HepG2 (cell line): Measurements from ENCODE around the gene GPC6. TPM values are rescaled to one million over a fixed set of nuclear protein-coding genes. Genes with fewer than 3 reads are reported as not detected.

Experiments
- ATAC-seq: fragments of 200-7000 bp; cut with Tn5 transposase; 3 replicates; pipeline ENCODE4 v1.9.1; 2020; ENCODE audit warnings: mild to moderate bottlenecking, moderate library complexity
- BruUV-seq: library from RNA; stranded (reverse); fragments of 400-500 nt; replicated peaks from 2 replicates; lab custom pipeline; 2021; lab: Mats Ljungman, UMichigan
- CTCF ChIA-PET: fragments of 300-600 bp; formaldehyde crosslinking; extraction: SDS; loops from one replicate; lab custom pipeline; 2021; ENCODE audit warnings: low total read pairs, inconsistent platforms, low intra/inter-chr PET ratio; lab: Yijun Ruan, JAX
- POLR2A ChIA-PET: fragments of 350-600 bp; sonication (Branson Sonifier 250); formaldehyde crosslinking; loops from one replicate; lab custom pipeline; 2020; ENCODE audit warnings: antibody characterized with exemption, inconsistent platforms; lab: Yijun Ruan, JAX
- DNase-seq: peaks from one replicate; pipeline ENCODE4 v3.0.0-alpha.2; 2015; ENCODE audit warnings: low spot score
- FAIRE-seq: peaks from 3 replicates; lab custom pipeline; 2011; peaks lifted over from hg19 to GRCh38; lab: Jason Lieb, UNC
- H2AFZ ChIP-seq: one replicate; pipeline ENCODE4 v1.6.1; 2011; ENCODE audit warnings: low read length, inconsistent platforms
- H3K27ac ChIP-seq: fragments of 300-600 bp; 3 replicates; pipeline ENCODE4 v1.8.0; 2011; ENCODE audit warnings: mixed run types, mild to moderate bottlenecking, mixed read lengths, low read length, inconsistent platforms; ENCODE audit not compliant: insufficient read depth; ENCODE audit errors: extremely low read length
- H3K27me3 ChIP-seq, 2 experiments: fragments of 200-600 bp in 1 of 2; 2 replicates in 1 of 2; 3 replicates in 1 of 2; pipeline versions ENCODE4 v1.6.0 to v1.8.0; 2011; ENCODE audit warnings: low read length in 2 of 2, mild to moderate bottlenecking in 2 of 2, moderate library complexity in 2 of 2, inconsistent platforms in 1 of 2; ENCODE audit not compliant: insufficient read depth in 2 of 2, control insufficient read depth in 1 of 2
- H3K36me3 ChIP-seq, 2 experiments: fragments of 200-600 bp in 1 of 2; replicated peaks in 1 of 2; 2 replicates in 1 of 2; 3 replicates in 1 of 2; pipeline versions ENCODE4 v1.5.1 to v1.8.0; 2011; ENCODE audit warnings: low read length in 2 of 2, inconsistent platforms in 1 of 2; ENCODE audit not compliant: insufficient read depth in 2 of 2, control insufficient read depth in 1 of 2
- H3K4me1 ChIP-seq: 2 replicates; pipeline ENCODE4 v1.5.1; 2012; ENCODE audit warnings: low read length, inconsistent platforms; ENCODE audit not compliant: insufficient read depth
- H3K4me2 ChIP-seq: 2 replicates; pipeline ENCODE4 v1.6.0; 2011; ENCODE audit warnings: low read depth, low read length, inconsistent platforms
- H3K4me3 ChIP-seq, 3 experiments: fragments of 200-600 bp in 1 of 3; sonication (generic), shearing (Covaris generic) in 1 of 3; replicated peaks in 1 of 3; 2 replicates each; pipeline ENCODE4 v1.5.1; 2011 to 2016; ENCODE audit warnings: low read length in 3 of 3, inconsistent platforms in 2 of 3, low read depth in 2 of 3, mild to moderate bottlenecking in 2 of 3, control low read depth in 1 of 3, mixed read lengths in 1 of 3; ENCODE audit not compliant: insufficient read depth in 1 of 3
- H3K79me2 ChIP-seq: one replicate; pipeline ENCODE4 v1.6.1; 2011; ENCODE audit warnings: low read length, inconsistent platforms; ENCODE audit not compliant: insufficient read depth
- H3K9ac ChIP-seq: 2 replicates; pipeline ENCODE4 v1.6.0; 2011; ENCODE audit warnings: mild to moderate bottlenecking, low read depth, low read length, inconsistent platforms; ENCODE audit not compliant: insufficient read depth
- H3K9me3 ChIP-seq: 2 replicates; pipeline ENCODE4 v1.5.1; 2012; ENCODE audit warnings: mild to moderate bottlenecking, low read length
- H4K20me1 ChIP-seq: 2 replicates; pipeline ENCODE4 v1.6.0; 2011; ENCODE audit warnings: inconsistent platforms, mild to moderate bottlenecking, low read length, moderate library complexity; ENCODE audit not compliant: insufficient read depth
- ATF7 ChIP-seq, 2 experiments: fragments of 450-650 bp in 1 of 2; sonication (generic) in 1 of 2; formaldehyde crosslinking in 1 of 2; IDR thresholded peaks; 2 replicates each; pipeline versions ENCODE4 v1.4.0 to v1.6.1; 2016 to 2020; ENCODE audit warnings: antibody characterized with exemption in 1 of 2, mild to moderate bottlenecking in 1 of 2, missing genetic modification reagents in 1 of 2
- CBX2 ChIP-seq, 2 experiments: fragments of 200-600 bp in 1 of 2; sonication (generic); formaldehyde crosslinking in 1 of 2; IDR thresholded peaks; 2 replicates each; pipeline versions ENCODE4 v1.7.0 to v1.8.1; 2018 to 2022; ENCODE audit warnings: low read depth in 2 of 2, low read length in 1 of 2, mild to moderate bottlenecking in 1 of 2, missing genetic modification reagents in 1 of 2
- CREB1 ChIP-seq, 2 experiments: fragments of 450-650 bp in 1 of 2; IDR thresholded peaks; 2 replicates each; pipeline ENCODE4 v1.6.1; 2016 to 2017; ENCODE audit warnings: control low read depth in 1 of 2, mild to moderate bottlenecking in 1 of 2, missing compliant biosample characterization in 1 of 2, missing genetic modification characterization in 1 of 2
- HNRNPK ChIP-seq: fragments of 200-400 bp; formaldehyde crosslinking; IDR thresholded peaks from 2 replicates; pipeline ENCODE4 v1.6.1; 2018; ENCODE audit warnings: low read length, low read depth, moderate library complexity, mild to moderate bottlenecking; ENCODE audit not compliant: poor library complexity, severe bottlenecking
- RARA ChIP-seq: IDR thresholded peaks from 2 replicates; pipeline ENCODE4 v1.6.1; 2016; ENCODE audit warnings: missing genetic modification reagents, missing compliant biosample characterization
- SAP130 ChIP-seq: IDR thresholded peaks from 2 replicates; pipeline ENCODE4 v1.6.1; 2016; ENCODE audit warnings: low read depth
- ZNF337 ChIP-seq: sonication (generic); formaldehyde crosslinking; IDR thresholded peaks from 2 replicates; pipeline ENCODE4 v1.5.1; 2020; ENCODE audit warnings: missing genetic modification reagents, low read depth, mild to moderate bottlenecking, borderline replicate concordance
- WGBS: methylation state at CpG from one replicate; pipeline ENCODE4 v1.1.6; 2017; ENCODE audit warnings: low lambda C conversion rate; 5-methylcytosine and 5-hydroxymethylcytosine counted together
- in situ Hi-C: cut with HindIII; loops from 2 replicates; pipeline ENCODE4 v1.10.0; 2017; ENCODE audit warnings: low pct_unique_long_range_greater_than_20kb; ENCODE audit not compliant: extremely low pct_ligation_motif_present
- intact Hi-C: fragments of 100-400 bp; cut with micrococcal nuclease; formaldehyde crosslinking; loops from one replicate; pipeline ENCODE4 v1.10.0; 2022; ENCODE audit not compliant: unreplicated experiment
- polyA plus RNA-seq, 8 experiments: library from polyadenylated mRNA; depleted of rRNA in 3 of 8; stranded (reverse) in 7 of 8; unstranded in 1 of 8; fragments of >200 nt; fragmentation: Illumina TruSeq in 4 of 8; extraction: Trizol in 4 of 8; gene quantifications; 2 replicates each; pipeline versions ENCODE4 v1.2.1 to v1.2.3, GENCODE V29; 2011 to 2016; ENCODE audit warnings: low read depth in 4 of 8, missing spikeins in 1 of 8, mixed read lengths in 1 of 8; ENCODE audit not compliant: insufficient read depth in 1 of 8
- total RNA-seq, 5 experiments: library from RNA; depleted of rRNA; stranded (reverse); fragments of >200 nt; fragmentation: Illumina TruSeq; extraction: Trizol; gene quantifications; 2 replicates each; pipeline ENCODE4 v1.2.3, GENCODE V29; 2016; ENCODE audit warnings: low read depth in 1 of 5
- TF ChIP-seq, protein P1 (sequence below): IDR thresholded peaks from 2 replicates; pipeline ENCODE4 v1.6.1; 2012; ENCODE audit warnings: low read depth, low read length, improper control_type of control experiment
- TF ChIP-seq, protein P2 (sequence below): sonication (generic); formaldehyde crosslinking; IDR thresholded peaks from 2 replicates; pipeline ENCODE4 v1.5.0; 2020; ENCODE audit warnings: missing genetic modification reagents

GPC6 gene
- total and polyA plus RNA-seq, 2 of the 13 experiments (the other 11 are each of a cell fraction or from before 2014, with no cell fraction given): 24.5 to 33.9 TPM

DNA sequence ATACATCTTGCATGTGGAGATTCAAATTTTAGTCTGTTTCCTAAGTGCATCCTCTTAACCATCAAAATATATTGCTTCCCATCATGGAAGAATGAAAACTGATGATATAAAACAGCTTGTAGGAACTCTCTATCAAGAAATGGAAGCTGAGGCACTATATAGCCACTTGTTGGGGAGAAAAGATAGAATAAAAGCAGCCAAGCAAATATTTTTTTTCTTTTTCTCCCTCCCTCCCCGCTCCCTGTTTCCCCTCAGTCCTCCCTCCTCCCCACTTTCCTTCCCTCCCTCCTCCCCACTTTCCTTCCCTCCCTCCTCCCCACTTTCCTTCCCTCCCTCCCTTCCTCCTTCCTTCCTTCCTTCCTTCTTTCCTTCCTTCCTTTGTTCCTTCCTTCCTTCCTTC, 413.8 kb downstream of the GPC6 start:
- FAIRE-seq (no peak), DNase-seq (no peak), ATAC-seq (no peak)
- ChIA-PET CTCF (no interaction called here), POLR2A (no interaction called here)
- no peaks in the 10 kb centered on the region for H3K79me2 ChIP-seq
- intact Hi-C loops (no loop called here), in situ Hi-C loops (no loop called here)
- H3K9me3 ChIP-seq: no peaks in the 10 kb centered on the region
- no peaks in the 10 kb centered on the region for H4K20me1 ChIP-seq
- H3K36me3 ChIP-seq: no peaks in the 10 kb centered on the region
- WGBS: 89% methylated on average over 1 of the region's 1 CpG
- BruUV-seq: no TSS peak
- H3K4me1 ChIP-seq: no peaks in the 10 kb centered on the region
- H2AFZ ChIP-seq: no peak overlapping the region
- H3K4me2 ChIP-seq: no peak overlapping the region
- no peaks in the 10 kb centered on the region for H3K27me3 ChIP-seq
- no peak overlapping the region for H3K4me3 ChIP-seq
- TF ChIP-seq CBX2 (IDR thresholded peaks at IDR 0.05; ENCODE audit: low read depth, low read length): no peak
- TF ChIP-seq CBX2 (CRISPR knock-in tag; IDR thresholded peaks at IDR 0.05; ENCODE audit: low read depth): no peak
- TF ChIP-seq SAP130 (CRISPR knock-in tag): no peak
- TF ChIP-seq HNRNPK: peak; percentile 93
- TF ChIP-seq, protein P1, sequence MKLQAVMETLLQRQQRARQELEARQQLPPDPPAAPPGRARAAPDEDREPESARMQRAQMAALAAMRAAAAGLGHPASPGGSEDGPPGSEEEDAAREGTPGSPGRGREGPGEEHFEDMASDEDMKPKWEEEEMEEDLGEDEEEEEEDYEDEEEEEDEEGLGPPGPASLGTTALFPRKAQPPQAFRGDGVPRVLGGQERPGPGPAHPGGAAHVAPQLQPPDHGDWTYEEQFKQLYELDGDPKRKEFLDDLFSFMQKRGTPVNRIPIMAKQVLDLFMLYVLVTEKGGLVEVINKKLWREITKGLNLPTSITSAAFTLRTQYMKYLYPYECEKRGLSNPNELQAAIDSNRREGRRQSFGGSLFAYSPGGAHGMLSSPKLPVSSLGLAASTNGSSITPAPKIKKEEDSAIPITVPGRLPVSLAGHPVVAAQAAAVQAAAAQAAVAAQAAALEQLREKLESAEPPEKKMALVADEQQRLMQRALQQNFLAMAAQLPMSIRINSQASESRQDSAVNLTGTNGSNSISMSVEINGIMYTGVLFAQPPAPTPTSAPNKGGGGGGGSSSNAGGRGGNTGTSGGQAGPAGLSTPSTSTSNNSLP: no peak
- H3K27ac ChIP-seq: no peak overlapping the region
- H3K9ac ChIP-seq: no peak overlapping the region

DNA sequence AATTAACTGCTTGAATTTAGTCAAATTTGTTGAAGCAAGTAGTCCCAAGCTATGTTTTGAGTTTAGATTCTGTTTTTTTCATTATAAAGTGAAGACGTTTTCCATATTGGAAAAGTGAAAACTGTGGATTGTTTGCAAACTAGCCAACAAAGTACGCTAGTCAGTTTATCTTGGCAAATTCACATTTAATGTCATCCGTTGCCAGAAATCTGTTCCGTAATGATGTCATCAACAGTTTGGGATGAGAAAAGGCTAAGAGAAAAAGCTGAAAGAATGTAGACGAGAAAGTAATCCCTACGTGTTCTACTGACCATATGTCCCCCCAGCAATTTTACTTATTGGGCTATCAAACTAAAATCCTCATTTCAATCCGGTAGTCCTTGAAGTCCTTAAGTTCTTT, 419.6 kb downstream of the GPC6 start:
- no peaks in the 10 kb centered on the region for H4K20me1 ChIP-seq
- no peak for TF ChIP-seq ZNF337 (CRISPR knock-in tag)
- no peak for TF ChIP-seq RARA
- TF ChIP-seq, protein P2, sequence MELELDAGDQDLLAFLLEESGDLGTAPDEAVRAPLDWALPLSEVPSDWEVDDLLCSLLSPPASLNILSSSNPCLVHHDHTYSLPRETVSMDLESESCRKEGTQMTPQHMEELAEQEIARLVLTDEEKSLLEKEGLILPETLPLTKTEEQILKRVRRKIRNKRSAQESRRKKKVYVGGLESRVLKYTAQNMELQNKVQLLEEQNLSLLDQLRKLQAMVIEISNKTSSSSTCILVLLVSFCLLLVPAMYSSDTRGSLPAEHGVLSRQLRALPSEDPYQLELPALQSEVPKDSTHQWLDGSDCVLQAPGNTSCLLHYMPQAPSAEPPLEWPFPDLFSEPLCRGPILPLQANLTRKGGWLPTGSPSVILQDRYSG (CRISPR knock-in tag): no peak
- 0 out of 2 replicates have a peak, but pooled peaks have one; percentile 10 for TF ChIP-seq CREB1 (IDR thresholded peaks at IDR 0.05)
- TF ChIP-seq CREB1 (CRISPR knock-in tag; IDR thresholded peaks at IDR 0.05): no peak
- peak; percentile 81 for TF ChIP-seq ATF7 (IDR thresholded peaks at IDR 0.05)
- TF ChIP-seq ATF7 (CRISPR knock-in tag; IDR thresholded peaks at IDR 0.05): no peak
- TF ChIP-seq, all 625 proteins: peak for 2
- ATAC-seq (no peak), DNase-seq (no peak), FAIRE-seq (no peak)
- Histone ChIP-seq H3K9me3 (no peaks in the 10 kb centered on the region), H3K27ac (no peak overlapping the region), H3K9ac (no peak overlapping the region), H3K4me1 (no peaks in the 10 kb centered on the region), H3K27me3 (no peaks in the 10 kb centered on the region), H3K36me3 (no peaks in the 10 kb centered on the region), H2AFZ (no peak overlapping the region), H3K4me3 (no peak overlapping the region), H3K4me2 (no peak overlapping the region), H3K79me2 (no peaks in the 10 kb centered on the region)
- BruUV-seq: no TSS peak
- intact Hi-C loops: no loop called here
- CTCF ChIA-PET: no interaction called here
- POLR2A ChIA-PET: no interaction called here
- in situ Hi-C loops: no loop called here
- 95% methylated on average over 7 of the region's 7 CpGs for WGBS
